RWPE1 (cell line): Measurements from ENCODE around the gene DUSP14.
"Not testable (repeated sequence)": the region's sequence is repeated elsewhere in the genome, so short reads cannot be mapped to it uniquely, and the experiment has no call there.

Experiments used
- CTCF ChIA-PET: fragments of 350-600 bp; sonication (Branson Sonifier 250); formaldehyde crosslinking; extraction: SDS; loops from one replicate; lab custom pipeline; 2021; lab: Yijun Ruan, JAX
- POLR2A ChIA-PET: fragments of 400-600 bp; formaldehyde crosslinking; extraction: SDS; loops from one replicate; lab custom pipeline; 2020; ENCODE audit warnings: antibody characterized with exemption; ENCODE audit not compliant: low non-redundant PET; lab: Yijun Ruan, JAX
- DNase-seq: peaks from one replicate; pipeline ENCODE4 v3.0.0; 2012; ENCODE audit warnings: low spot score
- H3K27ac ChIP-seq: fragments of 450-650 bp; 2 replicates; pipeline ENCODE4 v1.5.1; 2017
- TF ChIP-seq, protein P1 (sequence below): fragments of 450-650 bp; conservative IDR thresholded peaks from 2 replicates; pipeline ENCODE4 v1.5.1; 2017; ENCODE audit warnings: low read depth, mild to moderate bottlenecking

The DUSP14 gene

DNA sequence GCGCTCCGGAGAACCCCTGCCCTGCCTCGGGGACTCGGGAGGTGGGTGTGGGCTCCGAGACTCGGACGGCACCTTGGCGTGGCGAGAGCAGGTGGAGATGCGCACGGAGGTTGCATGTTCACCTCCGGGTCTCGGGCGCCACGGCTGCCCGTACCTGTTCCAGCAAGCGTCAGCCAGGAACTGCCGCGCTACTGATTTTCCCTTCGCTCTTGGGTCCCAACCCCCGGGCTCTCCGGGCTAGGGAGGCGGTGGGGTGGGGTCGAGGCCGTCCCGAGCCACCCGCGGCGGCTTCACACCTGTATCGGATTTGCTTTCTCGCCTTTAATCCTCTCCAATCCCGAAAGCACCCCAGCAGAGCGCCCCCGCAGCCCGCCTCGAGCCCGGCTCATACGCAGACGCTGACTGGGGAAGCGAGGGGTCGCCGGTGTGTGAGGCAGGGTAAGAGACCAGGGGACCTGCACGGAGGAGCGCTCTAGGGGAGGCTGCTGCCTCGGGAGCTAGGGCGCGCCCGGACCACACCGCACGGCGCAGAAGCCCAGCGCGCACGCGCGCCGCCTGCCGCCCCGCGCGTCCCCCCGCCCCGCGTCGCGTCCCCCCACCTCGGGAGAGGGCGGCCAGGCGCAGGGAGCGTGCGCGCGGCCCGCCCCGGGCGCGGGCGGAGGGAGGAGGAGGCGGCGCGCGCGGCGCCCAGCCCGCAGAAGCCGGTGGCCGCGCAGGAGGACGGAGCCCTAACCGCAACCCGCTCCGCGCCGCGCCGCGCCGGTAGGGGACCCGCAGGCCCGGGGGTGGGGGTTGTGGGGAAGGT, at the start of gene DUSP14:
Gene DUSP14, plus strand, starts transcription at position 695 of the 805 bp plus-strand sequence. CDS start 22,382 bp downstream, outside the sequence.
- peak; percentile 88 for DNase-seq
- H3K27ac ChIP-seq = peak within 1 kb of the TSS; percentile 98
- CTCF ChIA-PET = no interaction called here
- TF ChIP-seq, protein P1, sequence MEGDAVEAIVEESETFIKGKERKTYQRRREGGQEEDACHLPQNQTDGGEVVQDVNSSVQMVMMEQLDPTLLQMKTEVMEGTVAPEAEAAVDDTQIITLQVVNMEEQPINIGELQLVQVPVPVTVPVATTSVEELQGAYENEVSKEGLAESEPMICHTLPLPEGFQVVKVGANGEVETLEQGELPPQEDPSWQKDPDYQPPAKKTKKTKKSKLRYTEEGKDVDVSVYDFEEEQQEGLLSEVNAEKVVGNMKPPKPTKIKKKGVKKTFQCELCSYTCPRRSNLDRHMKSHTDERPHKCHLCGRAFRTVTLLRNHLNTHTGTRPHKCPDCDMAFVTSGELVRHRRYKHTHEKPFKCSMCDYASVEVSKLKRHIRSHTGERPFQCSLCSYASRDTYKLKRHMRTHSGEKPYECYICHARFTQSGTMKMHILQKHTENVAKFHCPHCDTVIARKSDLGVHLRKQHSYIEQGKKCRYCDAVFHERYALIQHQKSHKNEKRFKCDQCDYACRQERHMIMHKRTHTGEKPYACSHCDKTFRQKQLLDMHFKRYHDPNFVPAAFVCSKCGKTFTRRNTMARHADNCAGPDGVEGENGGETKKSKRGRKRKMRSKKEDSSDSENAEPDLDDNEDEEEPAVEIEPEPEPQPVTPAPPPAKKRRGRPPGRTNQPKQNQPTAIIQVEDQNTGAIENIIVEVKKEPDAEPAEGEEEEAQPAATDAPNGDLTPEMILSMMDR = no peak
- POLR2A ChIA-PET = interaction anchor here (0.6 kb wide), 1 partner anchor 14 kb away, joined by 3 read pairs; no protein-coding TSS in a partner anchor

DNA sequence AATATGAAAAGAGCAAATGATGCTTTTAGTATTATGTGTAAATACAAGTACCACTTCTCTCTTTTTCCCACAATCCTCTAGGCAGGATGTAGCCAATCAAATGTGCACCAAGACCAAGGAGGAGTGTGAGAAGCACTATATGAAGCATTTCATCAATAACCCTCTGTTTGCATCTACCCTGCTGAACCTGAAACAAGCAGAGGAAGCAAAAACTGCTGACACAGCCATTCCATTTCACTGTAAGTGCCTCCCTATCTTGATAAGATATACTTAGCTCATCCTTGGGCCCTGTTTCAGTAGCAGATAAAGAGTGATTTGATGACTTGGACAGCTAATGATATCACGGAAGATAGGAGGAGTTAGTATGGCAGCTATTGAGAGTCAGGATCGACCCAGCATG, 49.3 kb upstream of the DUSP14 start:
- CTCF ChIA-PET = no interaction called here
- no peak for DNase-seq
- no peak overlapping the region for H3K27ac ChIP-seq
- POLR2A ChIA-PET = no interaction called here
- TF ChIP-seq, protein P1 = no peak

DNA sequence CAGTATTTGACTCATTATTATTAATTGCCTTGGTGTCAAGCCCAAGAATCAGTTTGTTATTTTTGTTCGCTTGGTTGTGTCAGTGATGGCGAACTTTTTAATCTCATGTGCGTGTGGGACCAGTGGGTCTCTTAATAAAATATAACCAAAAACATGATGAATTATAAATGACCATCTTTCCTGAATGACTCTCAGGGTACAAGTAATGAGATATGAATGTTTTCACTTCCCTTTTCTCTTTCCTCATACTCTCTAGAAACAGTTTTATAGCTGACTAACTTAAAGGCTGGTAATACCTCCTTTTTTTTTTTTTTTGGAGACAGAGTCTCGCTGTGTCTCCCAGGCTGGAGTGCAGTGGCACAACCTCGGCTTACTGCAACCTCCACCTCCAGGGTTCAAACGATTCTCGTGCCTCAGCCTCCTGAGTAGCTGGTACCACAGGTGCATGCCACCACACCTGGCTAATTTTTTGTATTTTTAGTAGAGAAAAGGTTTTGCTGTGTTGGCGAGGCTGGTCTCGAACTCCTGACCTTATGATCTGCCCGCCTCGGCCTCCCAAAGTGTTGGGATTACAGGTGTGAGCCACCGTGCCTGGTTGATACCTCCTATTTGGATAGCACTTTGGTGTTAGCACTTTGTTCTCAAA, 48.2 kb upstream of the DUSP14 start:
- H3K27ac ChIP-seq, DNase-seq: not testable (repeated sequence)
- ChIA-PET POLR2A (interaction anchor here (0.7 kb wide), 1 partner anchor 9 kb away, joined by 4 read pairs; no protein-coding TSS in a partner anchor), CTCF (interaction anchor here (0.7 kb wide), 1 partner anchor 13 kb away, joined by 3 read pairs; no protein-coding TSS in a partner anchor)

DNA sequence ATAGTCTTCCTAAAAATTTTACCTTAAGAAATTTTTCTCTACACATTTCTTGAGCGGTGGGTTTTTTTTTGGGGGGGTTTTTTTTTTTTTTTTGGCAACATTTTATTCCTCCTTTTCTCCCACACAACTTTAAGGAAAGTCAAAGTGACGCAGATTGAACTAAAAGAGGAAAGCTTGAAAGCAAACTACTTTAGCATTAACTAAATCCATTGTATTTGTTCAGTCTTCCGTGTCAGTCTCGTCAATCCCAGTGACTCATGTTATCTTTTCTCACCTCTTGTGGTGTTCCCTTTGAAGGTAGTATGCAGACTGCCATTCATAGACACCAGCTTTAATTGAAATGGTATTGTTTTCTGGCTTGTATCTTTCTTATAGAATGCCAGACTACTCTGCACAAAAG, 43.7 kb upstream of the DUSP14 start:
- H3K27ac ChIP-seq = no peak overlapping the region
- ChIA-PET POLR2A (no interaction called here), CTCF (interaction anchor here (0.7 kb wide), 1 partner anchor 45 kb away, joined by 3 read pairs; no protein-coding TSS in a partner anchor)
- TF ChIP-seq, protein P1 = no peak
- DNase-seq = peak; percentile 68

DNA sequence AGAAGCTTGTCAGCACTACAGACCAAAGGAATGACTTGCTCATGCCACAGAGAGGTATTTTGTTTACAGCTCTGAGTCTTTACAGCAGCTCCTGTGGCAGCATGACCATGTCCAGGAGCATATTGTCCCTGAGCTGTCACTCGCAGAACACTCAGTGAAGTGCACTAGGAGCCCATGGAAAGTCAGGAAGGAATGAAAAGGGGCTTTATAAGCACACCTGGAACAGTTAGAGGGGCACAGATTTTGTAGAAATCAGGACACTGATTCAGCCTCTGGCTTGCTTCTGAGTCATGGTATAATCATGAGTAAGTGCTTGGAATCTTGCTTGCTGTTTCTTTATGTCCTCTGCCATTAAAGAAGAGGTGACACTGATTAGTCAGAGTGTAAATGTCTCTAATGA, 42.0 kb upstream of the DUSP14 start:
- DNase-seq = peak; percentile 47
- ChIA-PET CTCF (interaction anchor here (0.6 kb wide), 1 partner anchor 63 kb away, joined by 3 read pairs; no protein-coding TSS in a partner anchor), POLR2A (no interaction called here)
- TF ChIP-seq, protein P1 = no peak
- H3K27ac ChIP-seq = peak overlapping the region; percentile 66

DNA sequence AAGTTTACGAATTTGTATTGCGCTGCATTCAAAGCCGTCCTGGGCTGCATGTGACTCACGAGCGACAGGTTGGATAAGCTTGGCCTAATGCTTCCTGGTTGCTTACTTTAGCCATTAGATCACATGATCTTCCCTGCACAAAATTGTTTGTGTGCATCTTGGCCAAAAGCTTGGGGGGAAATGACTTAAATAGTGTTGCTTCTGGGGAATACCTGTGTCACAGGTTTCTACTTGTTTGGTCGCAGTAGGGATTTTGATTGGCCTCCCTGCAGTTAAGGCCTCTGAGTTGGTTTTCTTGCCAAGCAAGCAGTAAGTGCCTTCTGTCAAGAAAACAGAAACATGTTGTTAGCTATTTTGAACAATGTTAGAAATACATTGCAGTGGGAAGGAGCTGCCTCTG, 39.6 kb upstream of the DUSP14 start:
- TF ChIP-seq, protein P1 = no peak
- H3K27ac ChIP-seq = peak overlapping the region; percentile 78
- POLR2A ChIA-PET = interaction anchor here (0.5 kb wide), 1 partner anchor 9 kb away, joined by 4 read pairs; no protein-coding TSS in a partner anchor
- DNase-seq = peak; percentile 72
- CTCF ChIA-PET = interaction anchor here (1.1 kb wide), 2 partner anchors 11 to 77 kb away, joined by 3 to 4 read pairs; no protein-coding TSS in a partner anchor

- H3K27ac ChIP-seq = not testable (repeated sequence)
- POLR2A ChIA-PET = interaction anchor here (0.5 kb wide), 1 partner anchor 146 kb away, joined by 3 read pairs; no protein-coding TSS in a partner anchor
Observed at GRCh38 chr17:37457801-37458200, 31.9 kb upstream of the DUSP14 start.

More at GRCh38 chr17:37457801-37458200, 31.9 kb upstream of the DUSP14 start:
- DNase-seq, CTCF ChIA-PET: not testable (repeated sequence)
